ENCODE results near the gene ETV1. TPM values are rescaled to one million over a fixed set of nuclear protein-coding genes. Genes with fewer than 3 reads are reported as not detected.

The ETV1 gene
- total RNA-seq, 1 donor from 2014 or later = 27.3 TPM

GRCh38 chr7:13990984-13991790 is 1.7 kb upstream of the ETV1 start:
- Mint-ChIP-seq H3K27me3 (no peaks in the 10 kb centered on the region), H3K36me3 (ENCODE audit: insufficient read depth) (no peaks in the 10 kb centered on the region), H3K27ac (no peak overlapping the region), H3K4me1 (ENCODE audit: low read depth) (peaks cover 1% of the 10 kb centered on the region), H3K9me3 (ENCODE audit: low read depth) (no peaks in the 10 kb centered on the region), H3K4me3 (ENCODE audit: low read depth) (no peak overlapping the region)
- DNase-seq (ENCODE audit: low spot score, unreplicated experiment) = peak; percentile 88
- no peak for TF ChIP-seq CTCF (IDR thresholded peaks at IDR 0.05; ENCODE audit: unreplicated experiment)

DNA sequence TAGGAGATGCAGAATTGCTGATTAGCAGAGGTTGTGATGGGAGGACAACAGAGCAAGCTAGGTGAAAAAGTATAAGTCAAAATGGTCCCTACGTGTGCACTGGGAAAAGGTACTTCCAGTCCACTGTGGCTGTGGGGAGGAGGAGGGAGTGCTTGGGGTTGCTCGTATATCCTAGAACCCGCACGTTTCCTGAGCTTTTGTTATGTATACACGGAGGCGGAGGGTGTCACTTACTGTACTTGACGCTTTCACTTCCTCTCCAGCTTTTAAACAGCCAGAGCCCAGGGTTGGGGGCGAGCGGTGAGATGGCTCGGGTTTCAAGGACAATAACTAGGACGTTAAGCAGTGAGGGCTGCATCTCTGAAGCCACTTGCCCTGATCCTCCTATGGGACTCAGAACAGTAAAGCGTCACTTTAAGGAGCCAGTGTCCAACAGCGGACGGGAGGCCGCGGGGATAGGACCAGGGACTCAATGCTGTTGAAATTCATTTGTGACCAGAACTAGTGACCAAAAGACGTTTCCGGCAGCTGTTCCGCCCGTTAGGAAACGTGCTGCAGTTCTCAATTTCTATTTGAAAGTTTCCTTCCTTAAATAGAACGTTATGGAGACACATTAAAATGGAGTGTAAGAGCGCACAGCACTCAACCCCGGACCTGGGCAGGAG is 985 bp upstream of the ETV1 start:
- no peaks in the 10 kb centered on the region for H3K36me3 Mint-ChIP-seq (ENCODE audit: insufficient read depth)
- H3K27ac Mint-ChIP-seq = no peak overlapping the region
- H3K4me3 Mint-ChIP-seq (ENCODE audit: low read depth) = no peak overlapping the region
- H3K4me1 Mint-ChIP-seq (ENCODE audit: low read depth) = peaks cover 6% of the 10 kb centered on the region
- H3K27me3 Mint-ChIP-seq = no peaks in the 10 kb centered on the region
- no peak for TF ChIP-seq CTCF (IDR thresholded peaks at IDR 0.05; ENCODE audit: unreplicated experiment)
- H3K9me3 Mint-ChIP-seq (ENCODE audit: low read depth) = no peaks in the 10 kb centered on the region
- DNase-seq (ENCODE audit: low spot score, unreplicated experiment) = no peak

DNA sequence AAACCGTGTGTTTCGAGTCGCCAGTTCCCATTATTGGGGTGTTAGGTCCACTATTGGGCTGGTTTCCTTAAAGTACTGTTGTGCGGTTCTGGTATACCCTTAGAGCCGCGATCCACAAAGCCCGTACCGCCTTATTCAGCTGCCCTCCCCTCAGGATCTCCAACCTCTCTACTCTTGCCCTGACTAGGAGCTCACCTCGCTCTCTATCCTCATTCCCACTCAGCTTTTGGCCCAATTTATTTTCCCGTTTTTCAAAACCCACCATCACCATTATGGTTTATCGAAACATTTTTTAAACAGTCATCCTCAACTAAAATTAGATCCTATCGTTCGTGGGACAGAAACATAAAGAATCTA is 461 bp upstream of the ETV1 start:
- no peak overlapping the region for H3K27ac Mint-ChIP-seq
- no peaks in the 10 kb centered on the region for H3K36me3 Mint-ChIP-seq (ENCODE audit: insufficient read depth)
- DNase-seq (ENCODE audit: low spot score, unreplicated experiment) = no peak
- peaks cover 11% of the 10 kb centered on the region for H3K4me1 Mint-ChIP-seq (ENCODE audit: low read depth)
- no peak for TF ChIP-seq CTCF (IDR thresholded peaks at IDR 0.05; ENCODE audit: unreplicated experiment)
- H3K4me3 Mint-ChIP-seq (ENCODE audit: low read depth) = no peak overlapping the region
- no peaks in the 10 kb centered on the region for H3K9me3 Mint-ChIP-seq (ENCODE audit: low read depth)
- no peaks in the 10 kb centered on the region for H3K27me3 Mint-ChIP-seq

DNA sequence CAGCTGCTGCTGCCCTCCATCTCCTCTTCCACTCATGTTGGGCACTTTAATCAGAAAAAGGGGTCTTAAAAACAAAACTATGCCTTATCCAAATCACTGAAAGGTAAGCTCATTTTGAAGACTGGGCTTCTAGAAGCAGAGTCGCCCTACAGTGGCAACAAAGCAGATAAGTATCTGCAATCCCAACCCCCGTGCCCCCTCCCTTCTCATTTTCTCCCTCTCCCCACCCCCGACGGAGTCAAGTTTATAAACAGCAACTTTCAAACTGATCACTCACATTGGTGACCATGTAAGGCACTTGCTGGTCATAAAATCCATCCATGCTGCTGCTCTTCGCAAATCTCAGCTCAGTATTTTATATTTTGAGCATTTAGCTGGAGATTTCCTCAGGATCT is 738 bp downstream of the ETV1 start:
- no peak for TF ChIP-seq CTCF (IDR thresholded peaks at IDR 0.05; ENCODE audit: unreplicated experiment)
- Mint-ChIP-seq H3K27ac (no peak overlapping the region), H3K4me1 (ENCODE audit: low read depth) (peaks cover 14% of the 10 kb centered on the region), H3K9me3 (ENCODE audit: low read depth) (no peaks in the 10 kb centered on the region), H3K27me3 (no peaks in the 10 kb centered on the region), H3K4me3 (ENCODE audit: low read depth) (no peak overlapping the region), H3K36me3 (ENCODE audit: insufficient read depth) (no peaks in the 10 kb centered on the region)
- DNase-seq (ENCODE audit: low spot score, unreplicated experiment) = no peak

GRCh38 chr7:13988065-13988464 is 1.4 kb downstream of the ETV1 start:
- DNase-seq (ENCODE audit: low spot score, unreplicated experiment) = no peak
- H3K27ac Mint-ChIP-seq = no peak overlapping the region
- H3K36me3 Mint-ChIP-seq (ENCODE audit: insufficient read depth) = no peaks in the 10 kb centered on the region
- TF ChIP-seq CTCF (IDR thresholded peaks at IDR 0.05; ENCODE audit: unreplicated experiment) = no peak
- no peaks in the 10 kb centered on the region for H3K9me3 Mint-ChIP-seq (ENCODE audit: low read depth)
- peaks cover 14% of the 10 kb centered on the region for H3K4me1 Mint-ChIP-seq (ENCODE audit: low read depth)
- H3K4me3 Mint-ChIP-seq (ENCODE audit: low read depth) = no peak overlapping the region
- no peaks in the 10 kb centered on the region for H3K27me3 Mint-ChIP-seq
